Smooth muscle cell (in vitro differentiated cells): ENCODE measurements around the gene MTTP. TPM values are rescaled to one million over a fixed set of nuclear protein-coding genes. Genes with fewer than 3 reads are reported as not detected.
"Not testable (repeated sequence)": the region's sequence is repeated elsewhere in the genome, so short reads cannot be mapped to it uniquely, and the experiment has no call there.

Source experiments
- DNase-seq: peaks from one replicate; lab custom pipeline; 2025; ENCODE audit not compliant: unreplicated experiment; lab: John Stamatoyannopoulos, UW
- H2AFZ ChIP-seq: fragments of 200-600 bp; sonication (generic); 2 replicates; pipeline ENCODE4 v1.6.0; 2016; ENCODE audit warnings: antibody characterized with exemption, low read depth, mild to moderate bottlenecking
- H3F3A ChIP-seq: fragments of 200-600 bp; sonication (generic); 2 replicates; pipeline ENCODE4 v1.6.0; 2017; ENCODE audit warnings: antibody characterized with exemption, low read depth
- H3K27ac ChIP-seq: fragments of 200-600 bp; sonication (generic); 2 replicates; pipeline ENCODE4 v1.5.1; 2016; ENCODE audit warnings: low read depth, mild to moderate bottlenecking
- H3K27me3 ChIP-seq: fragments of 200-600 bp; sonication (generic); 2 replicates; pipeline ENCODE4 v1.6.1; 2016; ENCODE audit warnings: low read depth, mild to moderate bottlenecking
- H3K36me3 ChIP-seq: fragments of 200-600 bp; sonication (generic); 2 replicates; pipeline ENCODE4 v1.5.1; 2016; ENCODE audit warnings: low read depth
- H3K4me1 ChIP-seq: fragments of 200-600 bp; sonication (generic); 2 replicates; pipeline ENCODE4 v1.5.1; 2016; ENCODE audit warnings: low read depth
- H3K4me2 ChIP-seq: fragments of 200-600 bp; sonication (generic); 2 replicates; pipeline ENCODE4 v1.6.0; 2016; ENCODE audit warnings: mild to moderate bottlenecking
- H3K4me3 ChIP-seq: fragments of 200-600 bp; sonication (generic); 2 replicates; pipeline ENCODE4 v1.5.1; 2016; ENCODE audit warnings: mild to moderate bottlenecking
- H3K79me2 ChIP-seq: fragments of 200-600 bp; sonication (generic); 2 replicates; pipeline ENCODE4 v1.6.0; 2016; ENCODE audit warnings: low read depth, mild to moderate bottlenecking
- H3K9ac ChIP-seq: fragments of 200-600 bp; sonication (generic); 2 replicates; pipeline ENCODE4 v1.6.0; 2016; ENCODE audit warnings: low read depth
- H3K9me3 ChIP-seq: fragments of 200-600 bp; sonication (generic); replicated peaks from 2 replicates; pipeline ENCODE4 v1.5.1; 2016; ENCODE audit warnings: low read depth
- H4K20me1 ChIP-seq: fragments of 200-600 bp; sonication (generic); 2 replicates; pipeline ENCODE4 v1.6.0; 2016; ENCODE audit warnings: low read depth
- WGBS: methylation state at CpG from one replicate; pipeline ENCODE4 v1.1.7; 2016; ENCODE audit warnings: low lambda C conversion rate; 5-methylcytosine and 5-hydroxymethylcytosine counted together
- polyA plus RNA-seq: library from polyadenylated mRNA; unstranded; fragments of >200 nt; fragmentation: Nextera tagmentation; extraction: Ambion mirVana; gene quantifications from 2 replicates; pipeline ENCODE4 v1.2.1, GENCODE V29; 2016
- total RNA-seq: library from RNA; depleted of rRNA; stranded (reverse); fragments of >200 nt; gene quantifications from 2 replicates; pipeline ENCODE4 v1.2.3, GENCODE V29; 2014
- TF ChIP-seq, protein P1 (sequence below): fragments of 200-600 bp; sonication (generic); IDR thresholded peaks from 2 replicates; pipeline ENCODE4 v1.5.1; 2017; ENCODE audit warnings: borderline replicate concordance, mild to moderate bottlenecking, antibody characterized with exemption; ENCODE audit not compliant: insufficient read depth, poor library complexity, severe bottlenecking

MTTP gene
- total RNA-seq: 0.13 and 0.31 TPM in 2 replicates
- polyA plus RNA-seq: 0.05 TPM in 1 of 2 replicates, not detected in the other

- no peak within 1 kb of the TSS for H3K27ac ChIP-seq
- H4K20me1 ChIP-seq: no peaks in the 10 kb centered on the region
- WGBS: 89% methylated on average over 3 of the region's 3 CpGs
- no peak within 1 kb of the TSS for H3K4me2 ChIP-seq
- no peaks in the 10 kb centered on the region for H3K79me2 ChIP-seq
- H3K4me1 ChIP-seq: no peaks in the 10 kb centered on the region
- H3K27me3 ChIP-seq: peaks cover 12% of the 10 kb centered on the region
- TF ChIP-seq, protein P1, sequence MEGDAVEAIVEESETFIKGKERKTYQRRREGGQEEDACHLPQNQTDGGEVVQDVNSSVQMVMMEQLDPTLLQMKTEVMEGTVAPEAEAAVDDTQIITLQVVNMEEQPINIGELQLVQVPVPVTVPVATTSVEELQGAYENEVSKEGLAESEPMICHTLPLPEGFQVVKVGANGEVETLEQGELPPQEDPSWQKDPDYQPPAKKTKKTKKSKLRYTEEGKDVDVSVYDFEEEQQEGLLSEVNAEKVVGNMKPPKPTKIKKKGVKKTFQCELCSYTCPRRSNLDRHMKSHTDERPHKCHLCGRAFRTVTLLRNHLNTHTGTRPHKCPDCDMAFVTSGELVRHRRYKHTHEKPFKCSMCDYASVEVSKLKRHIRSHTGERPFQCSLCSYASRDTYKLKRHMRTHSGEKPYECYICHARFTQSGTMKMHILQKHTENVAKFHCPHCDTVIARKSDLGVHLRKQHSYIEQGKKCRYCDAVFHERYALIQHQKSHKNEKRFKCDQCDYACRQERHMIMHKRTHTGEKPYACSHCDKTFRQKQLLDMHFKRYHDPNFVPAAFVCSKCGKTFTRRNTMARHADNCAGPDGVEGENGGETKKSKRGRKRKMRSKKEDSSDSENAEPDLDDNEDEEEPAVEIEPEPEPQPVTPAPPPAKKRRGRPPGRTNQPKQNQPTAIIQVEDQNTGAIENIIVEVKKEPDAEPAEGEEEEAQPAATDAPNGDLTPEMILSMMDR: no peak
- peak within 1 kb of the TSS; percentile 40 for H3K4me3 ChIP-seq
- peak within 1 kb of the TSS; percentile 57 for H2AFZ ChIP-seq
- H3K36me3 ChIP-seq: no peaks in the 10 kb centered on the region
- no peak within 1 kb of the TSS for H3K9ac ChIP-seq
- no peaks in the 10 kb centered on the region for H3K9me3 ChIP-seq
- no peaks in the 10 kb centered on the region for H3F3A ChIP-seq
- no peak for DNase-seq
These were observed at the start of gene MTTP for GRCh38 chr4:99574530-99575324. MTTP (plus strand) TSS chr4:99574824; CDS start chr4:99574910, 86 bp downstream.

DNA sequence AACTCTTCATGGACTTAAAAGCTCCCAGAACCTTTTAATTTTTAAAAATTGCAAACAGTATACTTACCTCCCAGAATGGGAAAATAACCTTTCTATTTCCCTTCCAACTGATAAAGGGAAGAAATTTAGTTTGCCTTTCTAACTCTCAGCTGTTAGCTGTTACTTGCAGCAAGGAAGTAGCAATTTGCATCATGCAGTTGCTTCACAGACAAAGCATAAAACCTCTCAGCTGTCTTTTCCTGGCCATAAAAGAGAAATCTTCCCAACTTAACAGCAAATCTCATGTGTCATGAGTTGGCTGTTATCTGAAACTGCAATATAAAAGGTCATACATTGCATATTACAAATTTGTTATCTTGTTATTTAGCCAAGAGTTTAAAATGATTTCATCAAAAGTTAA, 45.4 kb upstream of the MTTP start:
- no peaks in the 10 kb centered on the region for H3K4me1 ChIP-seq
- H3K9ac ChIP-seq: no peak overlapping the region
- H3K4me2 ChIP-seq: no peak overlapping the region
- no peaks in the 10 kb centered on the region for H3K79me2 ChIP-seq
- H3K27ac ChIP-seq: no peak overlapping the region
- H3K27me3 ChIP-seq: peaks cover 8% of the 10 kb centered on the region
- H3K9me3 ChIP-seq: no peaks in the 10 kb centered on the region
- H3K36me3 ChIP-seq: no peaks in the 10 kb centered on the region
- H3K4me3 ChIP-seq: no peak overlapping the region
- no peaks in the 10 kb centered on the region for H3F3A ChIP-seq
- H4K20me1 ChIP-seq: no peaks in the 10 kb centered on the region
- DNase-seq: no peak
- peak overlapping the region; percentile 75 for H2AFZ ChIP-seq
- TF ChIP-seq, protein P1: no peak

DNA sequence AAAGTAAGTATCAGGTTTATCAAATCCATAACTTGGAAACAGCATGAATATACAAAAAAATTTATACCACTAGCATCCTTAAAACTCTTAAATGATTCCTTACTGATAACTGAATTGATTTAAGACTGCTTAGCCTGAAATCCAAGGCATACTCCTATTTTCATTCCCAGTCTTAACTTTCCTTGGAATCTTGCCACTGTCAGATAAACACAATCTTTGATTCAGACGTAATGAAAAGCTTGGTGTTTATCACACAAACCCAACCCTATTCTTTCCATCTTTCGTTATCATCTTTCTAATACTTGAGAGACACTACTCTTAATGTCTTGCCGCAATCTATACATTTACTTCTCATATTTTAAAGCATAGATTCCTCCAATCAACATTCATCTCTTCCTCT, 44.7 kb upstream of the MTTP start:
- Histone ChIP-seq H3K36me3 (no peaks in the 10 kb centered on the region), H2AFZ (no peak overlapping the region), H3K9me3 (no peaks in the 10 kb centered on the region), H3K9ac (no peak overlapping the region), H3K27me3 (peaks cover 8% of the 10 kb centered on the region), H3F3A (no peaks in the 10 kb centered on the region), H4K20me1 (no peaks in the 10 kb centered on the region), H3K79me2 (no peaks in the 10 kb centered on the region), H3K4me3 (no peak overlapping the region), H3K4me2 (no peak overlapping the region), H3K27ac (no peak overlapping the region), H3K4me1 (no peaks in the 10 kb centered on the region)
- no peak for DNase-seq
- TF ChIP-seq, protein P1: no peak
- 90% methylated on average over 3 of the region's 3 CpGs for WGBS

- H2AFZ ChIP-seq, H3K27me3 ChIP-seq, H3K27ac ChIP-seq, H4K20me1 ChIP-seq, H3K79me2 ChIP-seq, H3K9ac ChIP-seq, H3F3A ChIP-seq, H3K9me3 ChIP-seq, H3K4me3 ChIP-seq, H3K36me3 ChIP-seq, H3K4me2 ChIP-seq, DNase-seq, H3K4me1 ChIP-seq: not testable (repeated sequence)
- WGBS: 75% methylated on average over 3 of the region's 3 CpGs
These were observed 39.9 kb upstream of the MTTP start for GRCh38 chr4:99534699-99535098.
